Smooth muscle cell of the brain vasculature (primary cell): ENCODE measurements around the gene PEPD.

Experiments used
- DNase-seq: peaks from one replicate; pipeline ENCODE4 v3.0.0-alpha.2; 2012; ENCODE audit warnings: low read depth, low spot score

PEPD gene

GRCh38 chr19:33546656-33547055 is 25.1 kb upstream of the PEPD start:
- DNase-seq = no peak

GRCh38 chr19:33545217-33545981 is 23.8 kb upstream of the PEPD start:
- DNase-seq = no peak

- DNase-seq = no peak
These were observed 13.6 kb upstream of the PEPD start for GRCh38 chr19:33535226-33535625.

GRCh38 chr19:33532859-33533460 is 11.4 kb upstream of the PEPD start:
- DNase-seq = no peak

- no peak for DNase-seq
These were observed 9.3 kb upstream of the PEPD start for GRCh38 chr19:33530842-33531241.

GRCh38 chr19:33530296-33530695 is 8.7 kb upstream of the PEPD start:
- DNase-seq = no peak

- DNase-seq = no peak
These were observed 7.6 kb upstream of the PEPD start for GRCh38 chr19:33529094-33529676.

- no peak for DNase-seq
These were observed 6.8 kb upstream of the PEPD start for GRCh38 chr19:33528404-33528803.

- DNase-seq = no peak
These were observed 5.5 kb upstream of the PEPD start for GRCh38 chr19:33527125-33527524.

- DNase-seq = no peak
These were observed 2.6 kb upstream of the PEPD start for GRCh38 chr19:33524024-33524664.

- DNase-seq = no peak
These were observed 1.6 kb upstream of the PEPD start for GRCh38 chr19:33523167-33523566.

GRCh38 chr19:33522371-33522662 is 726 bp upstream of the PEPD start:
- DNase-seq = no peak

GRCh38 chr19:33520844-33521479 is 629 bp downstream of the PEPD start:
- DNase-seq = no peak

- no peak for DNase-seq
These were observed 1.4 kb downstream of the PEPD start for GRCh38 chr19:33520048-33520643.

GRCh38 chr19:33519416-33519815 is 2.2 kb downstream of the PEPD start:
- DNase-seq = no peak

- DNase-seq = no peak
These were observed 3.0 kb downstream of the PEPD start for GRCh38 chr19:33518541-33518940.

GRCh38 chr19:33517922-33518321 is 3.7 kb downstream of the PEPD start:
- DNase-seq = no peak

GRCh38 chr19:33515921-33516320 is 5.7 kb downstream of the PEPD start:
- no peak for DNase-seq

GRCh38 chr19:33514885-33515551 is 6.6 kb downstream of the PEPD start:
- DNase-seq = no peak

- DNase-seq = no peak
These were observed 8.2 kb downstream of the PEPD start for GRCh38 chr19:33513424-33513823.

- DNase-seq = no peak
These were observed 8.9 kb downstream of the PEPD start for GRCh38 chr19:33512580-33513137.
